Right lobe of liver (tissue), 4 donors: ENCODE results near the gene MACROD1.

Experiments
- CTCF ChIP-seq, 4 donors: fragments of 200-600 bp in 3 of 4; fragments of 450-650 bp in 1 of 4; IDR thresholded peaks; one replicate each; pipeline versions ENCODE4 v1.5.1 to v1.8.0; 2016 to 2022; ENCODE audit warnings: antibody characterized with exemption in 4 of 4, mild to moderate bottlenecking in 2 of 4
- POLR2A ChIP-seq: fragments of 450-650 bp; IDR thresholded peaks from one replicate; pipeline ENCODE4 v1.6.1; 2017; ENCODE audit warnings: antibody characterized with exemption, mild to moderate bottlenecking
- donor health status: DM: no; HTN: no; CAD: no.
- donor health status: DM: no; HTN: no; CAD: no.
- donor health status: DM: no; HTN: yes; CAD: no.

GRCh38 chr11:64119700-64120099 is 46.2 kb downstream of the MACROD1 start:
- TF ChIP-seq POLR2A = no peak
- TF ChIP-seq CTCF (IDR thresholded peaks at IDR 0.05) = no peak
